Hepatocyte (in vitro differentiated cells): ENCODE data around the gene GIPC2.

ENCODE experiments used
- CTCF ChIP-seq: fragments of 200-600 bp; sonication (generic); IDR thresholded peaks from 2 replicates; pipeline ENCODE4 v1.5.1; 2016; ENCODE audit warnings: antibody characterized with exemption, mild to moderate bottlenecking; ENCODE audit not compliant: poor library complexity
- EZH2phosphoT487 ChIP-seq: fragments of 200-600 bp; sonication (generic); IDR thresholded peaks from one replicate; pipeline ENCODE4 v1.6.1; 2018; ENCODE audit warnings: antibody characterized with exemption, mild to moderate bottlenecking, low read depth, moderate library complexity; ENCODE audit not compliant: unreplicated experiment, severe bottlenecking

GRCh38 chr1:78019024-78019423 lies 26.7 kb upstream of the GIPC2 start:
- TF ChIP-seq CTCF: no peak
- no peak for TF ChIP-seq EZH2phosphoT487
